Measurements from ENCODE around the gene ABCC12.

The ABCC12 gene

GRCh38 chr16:48165961-48166578 is 10.3 kb upstream of the ABCC12 start:
- DNase-seq = no peak

GRCh38 chr16:48164907-48165715 is 9.3 kb upstream of the ABCC12 start:
- no peak for DNase-seq

GRCh38 chr16:48162839-48163410 is 7.1 kb upstream of the ABCC12 start:
- DNase-seq = no peak

- no peak for DNase-seq
These were observed 6.1 kb upstream of the ABCC12 start for GRCh38 chr16:48161906-48162305.

- DNase-seq = no peak
These were observed 4.8 kb upstream of the ABCC12 start for GRCh38 chr16:48160575-48160974.

GRCh38 chr16:48158296-48158695 is 2.5 kb upstream of the ABCC12 start:
- DNase-seq = no peak

- no peak for DNase-seq
These were observed 2.0 kb upstream of the ABCC12 start for GRCh38 chr16:48157794-48158193.

GRCh38 chr16:48157302-48157701 is 1.5 kb upstream of the ABCC12 start:
- no peak for DNase-seq

- DNase-seq = no peak
These were observed 1.0 kb upstream of the ABCC12 start for GRCh38 chr16:48156790-48157209.

- no peak for DNase-seq
These were observed 2.0 kb downstream of the ABCC12 start for GRCh38 chr16:48153774-48154173.

- DNase-seq = no peak
These were observed 3.6 kb downstream of the ABCC12 start for GRCh38 chr16:48152226-48152625.

- no peak for DNase-seq
These were observed 5.1 kb downstream of the ABCC12 start for GRCh38 chr16:48150707-48151106.

GRCh38 chr16:48146710-48147109 is 9.1 kb downstream of the ABCC12 start:
- DNase-seq = no peak

GRCh38 chr16:48146131-48146530 is 9.7 kb downstream of the ABCC12 start:
- no peak for DNase-seq

GRCh38 chr16:48143812-48144368 is 11.9 kb downstream of the ABCC12 start:
- no peak for DNase-seq

GRCh38 chr16:48140821-48141220 is 15.0 kb downstream of the ABCC12 start:
- DNase-seq = no peak

- DNase-seq = no peak
These were observed 16.3 kb downstream of the ABCC12 start for GRCh38 chr16:48139517-48139916.

GRCh38 chr16:48138543-48138942 is 17.2 kb downstream of the ABCC12 start:
- no peak for DNase-seq

- DNase-seq = no peak
These were observed 18.0 kb downstream of the ABCC12 start for GRCh38 chr16:48137822-48138221.

GRCh38 chr16:48136547-48137360 is 19.0 kb downstream of the ABCC12 start:
- no peak for DNase-seq

GRCh38 chr16:48133455-48134211 is 22.2 kb downstream of the ABCC12 start:
- no peak for DNase-seq

- no peak for DNase-seq
These were observed 23.1 kb downstream of the ABCC12 start for GRCh38 chr16:48132696-48133095.
